ENCODE results near the gene MRPL58.
"Not testable (repeated sequence)": the region's sequence is repeated elsewhere in the genome, so short reads cannot be mapped to it uniquely, and the experiment has no call there.

Gene MRPL58

GRCh38 chr17:75012346-75013091, at the start of gene MRPL58:
MRPL58 (plus strand) TSS chr17:75012670; CDS start chr17:75012687, 17 bp downstream.
- TF ChIP-seq CTCF (IDR thresholded peaks at IDR 0.05; ENCODE audit: low read depth, low read length, missing control alignments), result peak; percentile 57
- in situ Hi-C loops (cut with HindIII; ENCODE audit: low sequenced_read_pairs), result no loop called here
- peak; percentile 54 for DNase-seq (ENCODE audit: low read depth)
- H3K4me3 ChIP-seq (ENCODE audit: low read depth, low read length), result peak within 1 kb of the TSS; percentile 82

DNA sequence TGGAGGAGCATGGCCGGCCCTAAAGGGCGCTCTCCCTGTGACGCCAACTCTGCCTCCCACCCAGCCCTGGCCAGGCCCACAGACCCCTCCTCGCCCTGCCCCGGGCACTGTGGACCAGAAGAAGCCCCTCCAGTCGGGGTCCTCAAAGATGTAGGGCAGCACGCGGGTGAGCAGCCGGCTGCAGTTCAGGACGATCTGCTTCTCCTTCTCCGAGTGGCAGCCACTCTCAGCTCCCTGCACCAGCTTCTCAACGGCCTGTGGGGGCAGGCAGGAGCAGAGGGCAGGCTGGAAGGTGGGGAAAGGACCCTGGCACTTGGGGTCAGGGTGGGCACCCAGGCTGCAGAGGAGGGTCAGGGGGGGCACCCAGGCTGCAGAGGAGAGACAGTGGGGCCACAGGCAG, 48.8 kb upstream of the MRPL58 start:
- in situ Hi-C loops (cut with HindIII; ENCODE audit: low sequenced_read_pairs), result no loop called here
- H3K4me3 ChIP-seq (ENCODE audit: low read depth, low read length), result no peak overlapping the region
- peak; percentile 19 for TF ChIP-seq CTCF (IDR thresholded peaks at IDR 0.05; ENCODE audit: low read depth, low read length, missing control alignments)
- DNase-seq (ENCODE audit: low read depth), result no peak

GRCh38 chr17:74964246-74964761, 48.2 kb upstream of the MRPL58 start:
- in situ Hi-C loops (cut with HindIII; ENCODE audit: low sequenced_read_pairs), result no loop called here
- no peak overlapping the region for H3K4me3 ChIP-seq (ENCODE audit: low read depth, low read length)
- no peak for TF ChIP-seq CTCF (IDR thresholded peaks at IDR 0.05; ENCODE audit: low read depth, low read length, missing control alignments)
- no peak for DNase-seq (ENCODE audit: low read depth)

DNA sequence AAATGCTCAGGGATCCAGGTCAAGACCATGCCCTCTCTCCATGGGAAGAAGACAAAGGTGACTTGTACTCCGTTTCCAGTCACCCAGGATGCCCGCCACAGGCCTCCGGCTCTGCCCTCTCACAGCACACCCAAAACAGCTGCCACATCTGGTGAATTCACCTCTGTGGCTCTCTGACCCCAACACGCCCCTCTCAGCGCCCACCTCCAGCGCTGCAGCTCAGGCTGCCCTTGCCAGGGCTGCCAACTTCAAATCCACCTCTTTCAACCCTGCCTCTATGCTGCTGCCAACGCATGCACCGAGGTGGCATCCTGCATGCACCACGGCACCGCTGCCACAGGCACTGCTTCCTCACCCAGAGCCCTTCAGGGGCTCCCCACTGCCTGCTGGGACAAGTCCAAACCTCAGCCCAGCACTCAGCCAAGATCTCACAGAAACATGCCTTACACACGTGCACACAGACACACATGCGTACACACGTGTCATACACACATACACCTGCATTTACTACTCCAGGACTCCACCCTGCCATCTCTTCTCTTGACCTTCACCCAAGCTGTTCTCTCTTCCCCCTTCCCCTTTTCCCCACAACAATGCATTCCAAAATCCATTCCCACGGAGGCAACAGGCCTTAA, 47.4 kb upstream of the MRPL58 start:
- in situ Hi-C loops (cut with HindIII; ENCODE audit: low sequenced_read_pairs), result no loop called here
- DNase-seq (ENCODE audit: low read depth), result no peak
- no peak for TF ChIP-seq CTCF (IDR thresholded peaks at IDR 0.05; ENCODE audit: low read depth, low read length, missing control alignments)
- H3K4me3 ChIP-seq (ENCODE audit: low read depth, low read length), result no peak overlapping the region

DNA sequence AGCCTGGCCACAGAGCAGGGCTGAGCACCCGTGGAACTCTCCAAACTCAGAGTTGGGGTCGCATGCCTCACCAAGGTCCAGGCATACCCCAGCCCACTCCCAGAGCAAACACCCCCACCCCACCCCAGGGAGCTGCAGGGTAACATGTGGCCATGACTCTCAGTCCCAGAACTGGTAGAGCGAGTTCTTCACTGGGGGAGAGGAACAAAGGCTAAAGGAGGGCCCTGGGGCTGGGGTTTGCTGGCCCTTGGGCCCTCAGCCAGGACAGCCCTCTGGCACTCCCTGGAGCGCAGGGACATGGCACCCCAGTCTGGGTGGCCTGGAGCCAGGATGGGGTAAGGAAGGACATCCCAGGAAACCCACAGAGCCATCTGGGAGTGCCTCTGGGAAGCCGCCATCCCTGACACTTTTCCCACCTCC, 44.1 kb upstream of the MRPL58 start:
- DNase-seq (ENCODE audit: low read depth), result no peak
- H3K4me3 ChIP-seq (ENCODE audit: low read depth, low read length), result no peak overlapping the region
- in situ Hi-C loops (cut with HindIII; ENCODE audit: low sequenced_read_pairs), result no loop called here
- TF ChIP-seq CTCF (IDR thresholded peaks at IDR 0.05; ENCODE audit: low read depth, low read length, missing control alignments), result no peak

- H3K4me3 ChIP-seq (ENCODE audit: low read depth, low read length); in situ Hi-C loops (cut with HindIII; ENCODE audit: low sequenced_read_pairs); DNase-seq (ENCODE audit: low read depth): not testable (repeated sequence)
Observed at GRCh38 chr17:74969501-74969900, 43.0 kb upstream of the MRPL58 start.

GRCh38 chr17:74970395-74970794, 42.1 kb upstream of the MRPL58 start:
- no peak overlapping the region for H3K4me3 ChIP-seq (ENCODE audit: low read depth, low read length)
- in situ Hi-C loops (cut with HindIII; ENCODE audit: low sequenced_read_pairs), result no loop called here
- no peak for TF ChIP-seq CTCF (IDR thresholded peaks at IDR 0.05; ENCODE audit: low read depth, low read length, missing control alignments)
- no peak for DNase-seq (ENCODE audit: low read depth)

Data from astrocyte of the cerebellum (primary cell).